Activated CD8-positive, alpha-beta memory T cell treated with anti-CD3 and anti-CD28 coated beads, Interleukin-2, amount 50 U/mL, for 24 hours (primary cell): ENCODE data around the gene BLTP1.

Experiments used
- DNase-seq: peaks from one replicate; pipeline ENCODE4 v3.0.0-alpha.2; 2020; ENCODE audit errors: extremely low read depth

Gene BLTP1

DNA sequence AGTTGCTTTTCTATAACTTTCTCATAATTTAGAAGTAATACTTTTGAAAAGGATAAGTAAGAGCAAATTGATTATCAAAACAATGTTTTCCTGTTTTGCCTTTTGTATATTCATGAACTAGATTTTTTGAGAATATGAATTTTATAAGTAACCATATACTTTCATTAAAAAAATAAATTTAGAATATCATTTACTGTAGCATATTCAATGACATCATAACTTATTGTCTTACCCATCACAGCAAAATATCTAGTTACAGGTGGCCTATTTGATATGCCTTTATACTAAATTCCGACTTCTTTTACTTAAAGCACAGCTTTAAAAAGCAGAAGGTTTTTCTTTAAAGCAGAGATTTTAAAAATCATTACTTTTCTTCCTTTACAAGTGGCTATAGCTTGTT is 20.1 kb downstream of the BLTP1 start:
- DNase-seq: no peak

DNA sequence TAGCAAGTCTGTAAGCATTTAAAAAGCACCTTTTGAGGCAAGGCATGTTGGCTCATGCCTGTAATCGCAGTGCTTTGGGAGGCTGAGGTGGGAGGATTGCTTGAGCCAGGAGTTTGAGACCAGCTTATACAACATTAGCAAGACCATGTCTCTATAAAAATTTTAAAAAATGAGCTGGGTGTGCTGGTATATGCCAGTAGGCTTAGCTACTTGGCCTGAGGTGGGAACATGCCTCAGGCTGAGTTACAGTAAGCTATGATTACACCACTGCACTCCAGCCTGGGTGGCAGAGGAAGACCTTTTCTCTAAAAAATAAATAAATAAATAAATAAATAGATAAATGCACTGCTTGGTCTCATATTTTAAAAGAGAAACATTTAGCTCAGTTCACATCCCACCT is 26.8 kb downstream of the BLTP1 start:
- no peak for DNase-seq

DNA sequence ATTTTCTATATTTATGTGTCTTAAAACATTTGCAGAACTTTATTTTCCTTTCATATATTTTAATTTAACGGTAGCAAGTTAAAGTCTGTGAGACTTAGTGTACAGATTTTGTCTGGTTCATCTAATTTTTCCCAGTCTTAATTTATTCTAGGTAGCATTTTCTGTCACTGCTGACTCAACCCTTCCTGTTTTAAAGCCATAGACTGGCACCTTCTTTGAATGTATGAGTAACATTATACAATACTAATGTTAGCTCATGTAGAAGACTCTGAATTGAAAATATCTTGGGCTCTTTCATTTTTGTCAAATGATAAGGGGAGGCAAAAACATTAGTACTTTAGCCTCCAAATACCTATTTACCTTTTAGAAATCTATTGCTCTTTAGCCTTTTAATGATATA is 43.6 kb downstream of the BLTP1 start:
- no peak for DNase-seq
